Stimulated activated CD4-positive, alpha-beta T cell treated with anti-CD3 and anti-CD28 coated beads, TNF-alpha, amount 100 ng/mL, for 4 hours (primary cell): ENCODE data around the gene PAX7.
"Not testable (repeated sequence)": the region's sequence is repeated elsewhere in the genome, so short reads cannot be mapped to it uniquely, and the experiment has no call there.

Experiments used
- DNase-seq, 3 experiments: peaks; one replicate each; pipeline ENCODE4 v3.0.0-alpha.2; 2020; ENCODE audit warnings: low read depth in 3 of 3

PAX7 gene

DNA sequence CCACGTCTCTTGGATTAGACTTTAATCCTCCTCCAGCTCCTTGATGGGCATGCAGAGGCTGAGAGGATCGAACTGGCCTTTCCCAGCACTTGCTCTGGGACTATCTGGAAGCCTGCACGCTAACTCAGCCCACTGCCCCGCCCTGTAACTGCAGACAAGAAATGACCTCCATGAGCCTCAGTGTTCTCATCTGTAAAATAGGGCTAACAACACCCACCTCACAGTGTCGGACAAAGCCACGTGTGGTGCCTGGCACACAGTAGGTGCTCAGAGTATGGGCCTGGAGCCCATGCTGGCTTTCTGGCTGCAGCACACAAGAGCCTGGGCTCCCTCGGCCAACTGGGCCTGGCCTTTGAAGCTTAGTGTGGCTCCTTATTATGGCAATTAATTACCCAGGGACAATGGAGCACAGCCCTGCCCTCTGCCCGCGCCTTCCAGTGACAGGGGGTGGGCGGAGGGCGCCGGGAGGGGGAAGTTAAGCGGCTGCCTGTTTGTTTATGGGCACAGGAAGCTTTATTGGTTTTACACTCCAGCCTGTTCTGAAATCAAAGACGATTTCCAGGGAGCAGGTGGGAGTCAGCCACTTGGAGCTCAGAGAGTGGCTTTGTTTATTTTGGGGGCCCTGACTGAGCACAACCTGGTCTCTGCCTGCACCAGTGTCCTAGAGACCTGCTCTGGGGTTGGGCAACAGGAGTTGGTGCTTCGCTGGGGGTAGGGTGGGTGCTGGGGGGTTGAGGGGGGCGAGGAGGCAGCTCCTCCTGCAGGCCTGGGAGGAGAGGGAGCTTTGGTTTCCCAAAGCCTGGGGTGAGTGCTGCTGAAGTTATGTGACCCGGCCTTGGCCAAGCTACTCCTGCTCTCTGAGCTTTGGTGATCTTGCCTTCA lies 31.0 kb downstream of the PAX7 start:
- no peak for DNase-seq

- no peak for DNase-seq
These were observed 31.6 kb downstream of the PAX7 start for GRCh38 chr1:18662286-18662639.

DNA sequence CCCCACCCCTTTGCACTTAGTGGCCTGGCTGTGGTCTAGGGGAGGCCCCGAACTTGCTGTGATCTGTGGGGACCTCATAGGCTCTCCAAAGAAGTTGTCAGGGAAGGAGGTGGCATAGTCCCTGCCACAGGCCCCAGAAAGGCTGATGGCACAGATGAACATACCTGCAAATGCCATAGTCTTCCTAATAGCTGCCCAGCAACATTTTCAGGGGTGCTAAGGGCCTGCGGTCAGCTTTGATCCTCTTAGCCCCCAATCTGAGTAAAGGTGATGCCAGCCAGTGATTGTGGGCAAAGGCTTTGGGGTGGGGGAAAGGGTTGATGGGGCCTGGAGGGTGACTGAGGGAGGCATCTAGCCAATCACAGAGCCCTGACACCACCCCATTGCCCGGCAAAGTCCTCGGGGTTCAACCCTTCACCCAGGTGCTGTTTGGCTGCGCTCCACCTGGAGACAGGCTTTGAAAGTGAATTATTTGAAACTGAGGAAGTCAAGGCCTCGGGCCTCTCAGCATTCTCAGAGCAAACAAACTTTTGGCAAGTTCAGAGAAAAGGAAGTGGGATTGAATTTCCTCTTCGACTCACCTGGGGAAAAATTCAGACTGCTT lies 35.8 kb downstream of the PAX7 start:
- DNase-seq: no peak

- no peak for DNase-seq
These were observed 36.7 kb downstream of the PAX7 start for GRCh38 chr1:18667333-18667732.

DNA sequence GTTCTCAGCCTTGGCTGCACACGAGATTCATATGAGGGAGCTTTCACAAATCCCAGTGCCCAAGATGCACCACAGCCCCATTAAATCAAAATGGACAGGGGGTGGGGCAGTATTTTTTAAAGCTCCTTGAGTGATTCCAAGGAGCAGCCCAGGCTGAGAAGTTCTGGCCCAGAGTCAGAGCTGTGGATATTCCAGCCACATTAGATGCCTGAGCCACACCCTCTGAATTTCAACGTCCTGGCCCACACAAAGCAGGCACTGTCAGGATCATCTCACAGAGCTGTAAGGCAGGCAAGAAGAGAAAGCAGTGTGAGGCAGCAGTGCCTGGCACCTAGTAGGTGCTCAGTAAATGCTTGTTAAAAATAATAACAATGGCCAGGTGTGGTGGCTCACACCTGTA lies 37.4 kb downstream of the PAX7 start:
- DNase-seq: no peak

DNA sequence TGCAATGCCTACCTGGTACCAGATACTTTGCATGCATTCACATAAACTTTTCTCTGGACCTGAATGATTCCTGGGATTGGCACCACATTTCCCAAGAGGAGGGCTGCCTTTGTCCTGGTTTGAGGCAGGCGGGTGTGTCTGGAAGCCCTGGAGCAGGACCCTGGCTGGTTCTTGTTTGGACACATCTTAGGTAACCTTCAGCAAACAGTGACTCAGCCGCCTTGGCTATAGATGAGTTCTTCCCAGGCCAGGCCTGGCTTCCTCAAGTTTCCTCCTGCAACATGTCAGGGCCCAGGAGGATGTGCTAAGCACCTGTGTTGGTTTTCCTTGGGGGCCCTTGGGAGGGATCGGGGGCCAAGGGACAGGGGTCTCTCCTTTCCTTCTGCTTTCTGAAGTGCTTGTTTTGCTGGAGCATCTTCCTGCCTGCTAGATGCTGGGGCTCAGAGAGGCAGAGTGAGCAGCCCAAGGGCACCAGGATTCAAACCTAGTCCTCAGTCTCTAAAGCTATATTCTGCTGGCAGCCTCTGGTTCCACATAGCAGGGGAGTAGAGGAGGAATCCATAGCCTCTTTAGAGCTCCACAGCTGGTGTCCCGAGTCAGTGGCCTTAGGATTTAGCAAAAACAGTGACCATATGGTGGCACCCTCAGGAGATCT lies 38.2 kb downstream of the PAX7 start:
- DNase-seq: no peak

- no peak for DNase-seq
These were observed 39.6 kb downstream of the PAX7 start for GRCh38 chr1:18670121-18670867.

DNA sequence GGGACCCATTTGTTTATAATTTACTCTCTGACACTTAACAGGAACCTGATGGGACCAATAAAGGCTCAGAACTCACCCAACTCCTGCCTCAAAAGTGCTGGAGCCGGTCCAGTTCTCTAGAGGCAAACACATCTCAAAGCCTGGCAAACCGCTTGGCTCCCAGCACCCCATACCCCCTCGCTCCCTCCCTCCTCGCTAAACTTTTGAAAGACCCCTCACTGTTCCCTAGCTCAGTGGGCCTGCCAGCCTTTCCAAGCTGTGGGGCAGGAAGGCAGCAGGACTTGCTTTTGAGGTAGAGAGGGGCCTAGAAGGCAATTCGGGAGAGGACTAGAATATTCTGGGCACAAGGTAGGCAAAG lies 40.2 kb downstream of the PAX7 start:
- no peak for DNase-seq

GRCh38 chr1:18673976-18674375 lies 43.3 kb downstream of the PAX7 start:
- no peak for DNase-seq

GRCh38 chr1:18676332-18676781 lies 45.7 kb downstream of the PAX7 start:
- DNase-seq: no peak

GRCh38 chr1:18681423-18681835 lies 50.8 kb downstream of the PAX7 start:
- DNase-seq: no peak

- DNase-seq: no peak
These were observed 51.7 kb downstream of the PAX7 start for GRCh38 chr1:18682375-18682774.

DNA sequence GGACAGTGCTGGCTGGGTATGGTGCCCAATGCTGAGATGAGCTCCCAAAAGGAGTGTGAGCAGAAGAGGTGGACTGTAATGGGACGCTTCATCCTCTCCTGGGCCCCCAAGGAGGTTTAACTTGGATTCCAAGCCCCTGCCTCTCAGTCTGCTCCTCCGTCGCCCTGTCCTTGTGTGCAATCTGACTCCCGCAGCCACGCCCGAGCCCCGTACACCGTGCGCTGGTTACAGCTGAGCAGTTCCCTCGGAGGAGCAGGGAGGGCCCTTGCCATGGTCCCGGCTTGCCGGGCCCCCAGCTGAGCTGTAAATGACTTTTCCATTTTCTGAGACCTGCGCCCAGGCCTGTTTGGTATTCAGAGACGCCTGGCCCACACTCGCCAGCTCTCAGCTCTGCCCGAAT lies 53.7 kb downstream of the PAX7 start:
- no peak for DNase-seq

- no peak for DNase-seq
These were observed 55.9 kb downstream of the PAX7 start for GRCh38 chr1:18686540-18686939.

- DNase-seq: no peak
These were observed 56.6 kb downstream of the PAX7 start for GRCh38 chr1:18687273-18687672.

DNA sequence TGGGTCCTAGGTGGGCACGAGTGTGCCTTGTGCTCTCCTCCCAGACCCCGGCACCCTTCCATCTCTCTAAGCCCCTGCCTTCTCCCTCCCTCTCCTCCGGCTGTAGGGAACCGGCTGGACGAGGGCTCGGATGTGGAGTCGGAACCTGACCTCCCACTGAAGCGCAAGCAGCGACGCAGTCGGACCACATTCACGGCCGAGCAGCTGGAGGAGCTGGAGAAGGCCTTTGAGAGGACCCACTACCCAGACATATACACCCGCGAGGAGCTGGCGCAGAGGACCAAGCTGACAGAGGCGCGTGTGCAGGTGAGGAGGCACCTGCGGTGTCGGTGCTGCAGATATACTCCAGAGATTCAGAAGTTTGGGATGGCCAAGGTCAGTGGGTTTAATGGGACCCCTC lies 61.0 kb downstream of the PAX7 start:
- DNase-seq: no peak

DNA sequence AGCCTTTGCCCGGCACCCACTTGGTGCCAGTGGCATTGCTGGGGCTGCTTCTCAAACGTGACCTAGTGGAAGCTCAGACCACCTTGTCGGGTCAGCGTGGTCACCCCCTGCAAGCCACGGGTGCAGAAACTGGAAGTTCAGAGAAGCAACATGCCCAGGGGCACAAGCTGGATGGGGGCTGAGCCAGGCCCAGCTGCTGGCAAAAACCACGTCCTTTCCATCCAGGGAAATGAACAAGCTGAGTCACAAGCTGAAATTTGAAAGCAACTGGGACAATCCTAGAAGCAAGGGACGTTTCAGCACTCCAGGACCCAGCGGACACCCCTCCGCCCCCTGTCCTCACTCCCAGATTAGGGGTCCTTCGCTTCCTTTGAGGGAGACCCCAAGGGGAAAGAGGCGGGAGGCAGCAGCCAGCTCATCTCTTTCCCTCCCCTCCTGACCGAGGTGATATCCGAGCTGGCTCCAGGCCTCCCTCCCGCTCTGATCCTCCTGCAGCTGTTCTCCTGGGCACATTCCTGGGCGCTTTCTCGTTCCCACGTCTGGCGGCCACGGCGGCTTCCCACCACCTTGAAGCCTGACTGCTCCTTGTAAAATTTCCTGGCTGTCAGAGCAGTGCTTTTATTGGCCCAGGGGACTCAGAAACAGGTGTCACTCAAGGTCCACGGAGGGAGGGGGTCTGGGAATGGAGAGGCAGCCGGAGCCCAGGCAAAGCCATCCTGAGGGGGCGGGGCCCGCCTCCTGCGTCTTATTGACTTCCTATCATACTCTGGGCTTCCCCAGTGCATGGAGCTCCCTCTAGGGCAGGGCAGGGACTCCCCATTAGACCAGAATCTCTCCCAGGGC lies 62.8 kb downstream of the PAX7 start:
- no peak for DNase-seq

- not testable (repeated sequence) for DNase-seq
These were observed 63.6 kb downstream of the PAX7 start for GRCh38 chr1:18694289-18694688.

DNA sequence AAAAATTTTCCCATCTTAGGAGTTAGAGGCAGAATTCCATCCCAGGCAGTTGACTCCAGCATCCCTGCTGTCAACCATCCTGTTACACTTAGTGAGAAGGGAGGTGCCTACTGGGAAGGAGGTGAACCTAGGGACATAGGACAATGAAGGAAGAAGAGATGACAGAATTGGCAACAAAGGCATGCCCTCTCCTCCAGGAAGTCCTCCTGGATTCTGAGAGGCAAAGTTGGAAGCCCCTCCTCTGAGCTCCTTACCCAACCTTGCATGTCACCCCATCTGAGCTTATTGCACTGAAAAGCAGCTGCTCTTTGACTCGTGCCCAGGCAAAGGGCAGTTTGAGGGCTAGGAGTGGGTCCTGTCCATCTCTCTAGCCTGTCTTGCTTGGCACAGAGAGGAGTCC lies 66.9 kb downstream of the PAX7 start:
- DNase-seq: no peak

- no peak for DNase-seq
These were observed 69.9 kb downstream of the PAX7 start for GRCh38 chr1:18700530-18700929.

DNA sequence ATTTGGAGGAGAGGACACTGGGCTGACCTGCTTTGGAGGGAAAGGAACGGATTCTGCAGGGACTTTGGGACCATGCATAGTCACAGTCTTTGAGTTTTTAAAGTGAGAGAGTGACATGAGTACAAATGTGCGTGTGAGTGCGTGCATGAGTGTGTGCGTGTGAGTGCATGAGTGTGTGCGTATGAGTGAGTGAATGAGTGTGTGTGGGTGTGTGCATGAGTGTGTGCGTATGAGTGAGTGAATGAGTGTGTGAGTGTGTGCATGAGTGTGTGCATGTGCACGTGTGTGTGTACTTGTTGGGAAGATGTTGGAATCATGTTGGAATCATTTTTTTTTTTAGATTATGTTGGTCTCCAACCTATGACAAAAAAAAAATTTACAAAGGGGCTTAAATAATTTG lies 70.5 kb downstream of the PAX7 start:
- DNase-seq: no peak
